ENCODE data around the gene PABPC4L. TPM values are rescaled to one million over a fixed set of nuclear protein-coding genes. Genes with fewer than 3 reads are reported as not detected.
"Not testable (repeated sequence)": the region's sequence is repeated elsewhere in the genome, so short reads cannot be mapped to it uniquely, and the experiment has no call there.

PABPC4L gene
- total RNA-seq, result 0.56 and 1.0 TPM in 2 replicates

DNA sequence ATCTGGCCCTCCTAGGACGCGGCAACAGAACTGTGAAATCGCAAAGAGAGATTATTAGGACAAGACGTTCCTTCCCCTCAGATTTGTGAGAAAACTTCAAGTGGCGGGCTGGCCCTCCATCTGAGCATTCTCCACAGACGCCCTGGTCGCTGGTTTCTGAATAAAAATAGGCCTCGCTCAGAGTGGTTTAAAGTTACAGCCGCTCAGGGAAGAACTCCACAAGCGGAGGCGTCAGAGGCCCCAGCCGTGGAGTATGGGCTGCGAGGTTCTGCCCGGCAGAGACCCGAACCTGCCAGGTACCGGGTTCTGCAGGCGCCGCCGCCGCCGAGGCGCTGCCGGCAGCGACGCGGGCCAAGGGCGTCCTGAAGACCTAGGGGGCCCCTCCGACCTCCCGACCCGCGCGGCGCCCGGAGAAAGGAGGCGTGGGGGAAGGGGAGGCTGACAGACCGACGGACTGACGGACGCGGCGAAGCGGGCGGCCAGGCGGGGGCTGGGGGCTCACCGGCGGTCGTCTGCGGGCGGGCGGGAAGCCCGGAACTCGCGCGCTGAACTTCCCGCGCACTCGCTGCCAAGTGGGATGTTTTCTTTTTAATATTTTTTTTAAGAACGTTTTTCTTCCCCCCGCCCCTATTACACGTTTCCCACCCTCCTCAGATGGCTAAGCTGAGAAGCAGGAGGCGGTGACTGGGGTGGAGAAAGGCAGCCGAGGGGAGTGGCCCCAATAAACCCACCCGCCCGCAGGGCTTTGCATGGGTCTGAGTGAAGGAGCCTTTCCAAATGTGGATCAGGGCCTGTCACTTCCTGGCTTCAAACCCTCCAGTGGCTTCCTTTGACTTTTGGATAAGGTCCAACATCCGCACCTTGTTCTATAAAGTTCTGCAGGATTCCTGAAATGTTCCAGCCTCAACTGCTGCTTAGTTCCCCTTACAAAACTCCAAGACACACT is at the start of gene PABPC4L:
TSS of gene PABPC4L (minus strand) at position 574 of the 946 bp plus-strand sequence. CDS start 770 bp downstream, outside the sequence.
- DNase-seq, result peak; percentile 0

- no peak for DNase-seq
Observed at GRCh38 chr4:134251322-134251721, 49.7 kb upstream of the PABPC4L start.

- no peak for DNase-seq
Observed at GRCh38 chr4:134243742-134244713, 42.4 kb upstream of the PABPC4L start.

DNA sequence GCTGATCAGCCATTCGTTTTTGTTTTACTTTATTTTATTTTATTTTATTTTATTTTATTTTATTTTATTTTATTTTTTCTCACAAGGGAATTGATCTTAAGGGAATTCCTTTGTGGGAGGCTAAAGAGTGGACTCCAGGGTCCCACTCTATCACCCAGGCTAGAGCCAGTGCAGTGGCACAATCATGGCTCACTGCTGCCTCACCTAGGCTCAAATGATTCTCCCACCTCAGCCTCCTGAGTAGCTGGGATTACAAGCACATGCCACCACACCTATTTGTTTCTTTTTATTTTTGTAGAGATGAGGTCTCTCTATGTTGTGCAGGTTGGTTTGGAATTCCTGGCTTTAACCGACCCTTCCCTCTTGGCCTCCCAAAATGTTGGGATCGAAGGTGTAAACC is 17.5 kb upstream of the PABPC4L start:
- DNase-seq, result no peak

DNA sequence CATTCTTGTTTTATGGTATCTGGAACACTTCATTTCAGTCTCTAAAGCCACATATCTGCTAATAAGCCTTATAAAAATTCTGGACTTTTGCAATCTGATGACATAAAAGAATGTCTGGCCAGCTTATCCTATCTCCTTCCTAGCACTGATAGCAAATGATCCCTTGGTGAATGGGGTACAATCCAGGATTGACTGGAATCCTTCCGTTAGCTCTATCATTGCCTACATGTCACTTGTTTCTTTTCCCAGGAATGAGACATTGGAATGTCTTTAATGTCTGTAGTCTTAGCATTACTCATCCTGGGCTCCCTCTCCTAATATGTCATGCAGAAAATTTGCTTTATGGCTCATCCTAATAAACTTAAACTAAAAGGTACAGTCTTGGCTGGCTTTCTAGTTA is 14.8 kb upstream of the PABPC4L start:
- no peak for DNase-seq

GRCh38 chr4:134215620-134216344 is 14.2 kb upstream of the PABPC4L start:
- DNase-seq, result no peak

DNA sequence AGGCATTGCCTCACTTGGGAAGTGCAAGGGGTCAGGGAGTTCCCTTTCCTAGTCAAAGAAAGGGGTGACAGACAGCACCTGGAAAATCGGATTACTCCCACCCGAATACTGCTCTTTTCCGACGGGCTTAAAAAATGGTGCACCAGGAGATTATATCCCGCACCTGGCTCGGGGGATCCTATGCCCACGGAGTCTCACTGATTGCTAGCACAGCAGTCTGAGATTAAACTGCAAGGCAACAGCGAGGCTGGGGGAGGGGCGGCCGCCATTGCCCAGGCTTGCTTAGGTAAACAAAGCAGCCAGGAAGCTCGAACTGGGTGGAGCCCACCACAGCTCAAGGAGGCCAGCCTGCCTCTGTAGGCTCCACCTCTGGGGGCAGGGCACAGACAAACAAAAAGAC is 6.4 kb upstream of the PABPC4L start:
- DNase-seq, result not testable (repeated sequence)

DNA sequence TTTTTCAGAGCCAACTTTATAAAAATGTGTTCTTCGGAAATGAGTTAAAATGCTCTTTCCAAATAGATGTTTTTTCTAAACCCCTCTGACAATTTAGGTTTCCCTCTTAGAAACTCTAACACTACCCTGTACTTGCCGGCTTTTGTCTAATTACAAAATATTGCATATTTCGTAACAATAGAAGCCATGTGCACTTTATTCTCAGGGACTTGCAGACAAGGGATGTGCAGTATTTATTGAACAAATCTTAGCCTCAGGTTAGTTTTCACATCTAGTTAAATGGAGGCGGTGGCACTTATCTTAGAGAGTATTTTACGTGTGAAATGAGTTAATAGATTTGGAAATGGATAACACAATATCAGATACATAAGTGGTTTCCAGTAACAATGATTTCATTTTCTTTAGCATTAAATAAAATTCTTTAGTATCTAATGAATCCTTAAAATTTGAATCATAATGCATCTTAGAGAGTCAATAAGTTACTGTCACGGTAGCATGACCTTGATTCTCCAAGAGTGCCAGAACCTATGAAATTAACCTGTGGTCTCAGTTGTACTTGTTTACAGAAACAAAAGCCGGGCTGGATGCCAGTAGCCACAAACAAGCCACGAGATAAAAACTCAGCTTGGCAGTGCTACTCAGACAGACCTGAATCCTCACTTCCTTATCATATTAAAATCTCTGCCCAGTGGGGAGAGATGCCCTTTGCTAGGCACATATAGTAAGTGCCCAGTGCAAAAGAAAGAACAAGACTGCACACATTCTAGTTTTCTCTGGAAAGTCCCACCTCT is 772 bp upstream of the PABPC4L start:
- DNase-seq, result no peak

- no peak for DNase-seq
Observed at GRCh38 chr4:134200811-134201215, 776 bp downstream of the PABPC4L start.

GRCh38 chr4:134189949-134190348 is 11.6 kb downstream of the PABPC4L start:
- DNase-seq, result no peak

DNA sequence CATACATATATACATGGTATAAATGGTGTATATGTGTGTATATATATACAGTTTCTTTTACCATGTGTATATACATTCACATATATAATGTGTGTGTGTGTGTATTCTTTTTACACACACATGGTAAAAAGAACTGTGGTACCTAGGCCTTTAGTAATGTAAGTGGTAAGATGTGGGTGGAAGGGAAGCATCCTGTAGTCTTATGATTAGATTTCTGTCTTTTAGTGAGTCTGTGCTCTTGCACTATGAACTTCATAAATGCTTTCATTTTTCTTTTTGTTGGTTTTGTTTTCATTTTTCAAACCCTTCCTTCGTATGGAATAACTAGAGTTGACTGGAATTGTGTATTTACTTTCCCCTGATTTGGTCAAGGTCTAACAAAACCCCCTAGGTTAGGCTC is 12.1 kb downstream of the PABPC4L start:
- DNase-seq, result no peak

GRCh38 chr4:134178706-134179105 is 22.9 kb downstream of the PABPC4L start:
- no peak for DNase-seq

GRCh38 chr4:134174271-134174670 is 27.3 kb downstream of the PABPC4L start:
- no peak for DNase-seq

DNA sequence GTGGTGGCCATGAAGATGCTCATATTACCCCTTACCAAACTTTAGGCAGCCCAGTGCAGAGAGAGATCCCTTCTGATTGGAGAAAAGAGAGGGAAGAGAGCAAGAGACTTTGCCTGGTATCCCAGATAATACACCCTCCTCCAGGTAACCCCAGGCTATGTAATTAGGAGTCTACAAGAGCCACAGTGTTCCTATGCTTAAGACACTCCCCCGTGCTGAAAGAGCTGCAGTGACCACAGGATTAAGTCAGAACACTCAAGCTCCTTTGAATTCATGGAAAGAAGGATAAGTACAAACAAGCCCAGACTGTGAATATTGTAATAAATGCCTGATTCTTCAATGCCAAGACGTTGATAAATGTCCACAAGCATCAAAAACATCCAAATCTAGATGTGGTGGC is 41.4 kb downstream of the PABPC4L start:
- DNase-seq, result no peak

DNA sequence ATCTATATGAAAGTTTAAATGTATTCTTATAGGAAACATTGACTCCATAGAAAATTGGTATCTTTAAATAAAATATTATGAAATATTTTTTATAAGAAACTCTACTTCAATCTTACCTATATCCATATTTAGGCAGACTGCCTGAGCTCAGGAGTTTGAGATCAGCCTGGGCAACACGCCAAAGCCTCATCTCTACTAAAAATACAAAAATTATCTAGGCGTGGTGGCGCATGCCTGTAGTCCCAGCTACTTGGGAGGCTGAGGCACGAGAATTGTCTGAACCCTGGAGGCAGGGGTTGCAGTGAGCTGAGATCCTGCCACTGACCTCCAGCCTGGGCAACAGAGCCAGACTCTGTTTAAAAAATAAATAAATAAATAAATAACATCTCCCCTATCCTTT is 47.5 kb downstream of the PABPC4L start:
- no peak for DNase-seq

- no peak for DNase-seq
Observed at GRCh38 chr4:134147941-134148340, 53.6 kb downstream of the PABPC4L start.

All from dermis blood vessel endothelial cell (primary cell).